ENCODE data around the gene POLR2B. TPM values are rescaled to one million over a fixed set of nuclear protein-coding genes. Genes with fewer than 3 reads are reported as not detected.
A peak's percentile ranks its signal among the peaks of the same experiment; 100 is the strongest.

POLR2B gene
- total and polyA plus RNA-seq, 2 of the 4 experiments (the other 2 are of a cell fraction): 74.0 to 106 TPM

- ChIA-PET POLR2A (ENCODE audit: unreplicated experiment) (no interaction called here), CTCF (interaction anchor here (0.7 to 1.6 kb wide), 9 partner anchors 14 to 125 kb away, joined by 3 to 9 read pairs (median 4); no protein-coding TSS in a partner anchor)
- Histone ChIP-seq H2AFZ (replicated peaks; ENCODE audit: low read length, poor library complexity) (peak overlapping the region; percentile 15), H3K4ac (ENCODE audit: low read depth, low read length) (peak overlapping the region; percentile 30; the same call in 1 of the 2 replicates), H3K4me3 (ENCODE audit: insufficient read depth, low read depth, low read length) (no peak overlapping the region), H4K5ac (ENCODE audit: low read depth, low read length) (no peak overlapping the region), H3K27ac (ENCODE audit: insufficient read depth, low read length) (no peak overlapping the region), H2AK9ac (replicated peaks; ENCODE audit: low read depth, low read length, poor library complexity) (peak overlapping the region; percentile 51), H3K23ac (ENCODE audit: low read depth, low read length) (no peak overlapping the region), H2BK120ac (ENCODE audit: low read depth, low read length) (no peak overlapping the region), H3K36me3 (ENCODE audit: control insufficient read depth, insufficient read depth, low read length) (peaks cover 7% of the 10 kb centered on the region), H2BK20ac (ENCODE audit: low read depth, low read length) (peak overlapping the region; percentile 17; the same call in 1 of the 2 replicates), H3K9me1 (ENCODE audit: insufficient read depth, low read length) (peaks cover 13% of the 10 kb centered on the region; the same call in 1 of the 2 replicates), H3K56ac (ENCODE audit: extremely low read depth, insufficient read depth, low read length) (no peak overlapping the region; the same call in 1 of the 2 replicates), H3K4me2 (ENCODE audit: low read depth, low read length) (no peak overlapping the region), H2BK15ac (ENCODE audit: low read depth, low read length) (no peak overlapping the region), H4K8ac (ENCODE audit: low read depth in 2 of 2, low read length in 2 of 2) (no peak overlapping the region), H3K4me1 (ENCODE audit: control insufficient read depth, insufficient read depth, low read length) (peaks cover 8% of the 10 kb centered on the region), H3K9me3 (ENCODE audit: control insufficient read depth, insufficient read depth, low read length) (no peaks in the 10 kb centered on the region), H3K18ac (ENCODE audit: low read depth, low read length) (no peak overlapping the region), H3K27me3 (ENCODE audit: control insufficient read depth, insufficient read depth, low read length) (no peaks in the 10 kb centered on the region), H2BK5ac (ENCODE audit: low read depth, low read length, poor library complexity, severe bottlenecking) (no peak overlapping the region), H4K20me1 (ENCODE audit: insufficient read depth, low read length) (no peaks in the 10 kb centered on the region), H3K79me1 (ENCODE audit: low read depth in 1 of 2, low read length in 2 of 2) (peaks cover 12 to 51% of the 10 kb centered on the region in 2 experiments; a peak in 3 of 4 replicates), H2AK5ac (ENCODE audit: low read depth, low read length) (no peak overlapping the region), H3K14ac (replicated peaks; ENCODE audit: low read depth, low read length) (no peak overlapping the region), H3K9ac (ENCODE audit: low read depth, low read length) (no peak overlapping the region), H4K91ac (ENCODE audit: insufficient read depth, low read depth, low read length) (peak overlapping the region; percentile 60; the same call in 1 of the 2 replicates)
- WGBS, 2 experiments (ENCODE audit: extremely low coverage in 2 of 2, insufficient read length in 1 of 2): 90% methylated on average over 2 of the region's 15 CpGs; no CpG with 5 or more reads in 1 of the 2 experiments
- intact Hi-C loops (cut with micrococcal nuclease) (loop anchor here (1.0 to 5.0 kb wide), 2 partner anchors 64 to 125 kb away; no protein-coding TSS in a partner anchor), in situ Hi-C loops (cut with MboI; ENCODE audit: low sequenced_read_pairs) (loop anchor here (25.0 kb wide), 1 partner anchor 399 kb away; no protein-coding TSS in a partner anchor), dilution Hi-C loops (cut with HindIII; ENCODE audit: low sequenced_read_pairs, unreplicated experiment) (no loop called here)
- ATAC-seq (ENCODE audit: low read depth) (peak; percentile 73), DNase-seq (peak; percentile 55)
- no TSS peak for BruUV-seq (replicated peaks)
- no peak for TF ChIP-seq USF2 (IDR thresholded peaks at IDR 0.05; ENCODE audit: low read depth, low read length)
- no peak for TF ChIP-seq ELK1 (IDR thresholded peaks at IDR 0.05; ENCODE audit: borderline replicate concordance, low read depth, low read length)
- TF ChIP-seq NFE2L2 (IDR thresholded peaks at IDR 0.05; ENCODE audit: low read depth, low read length): no peak
- peak; percentile 76 for TF ChIP-seq SMC3 (IDR thresholded peaks at IDR 0.05; ENCODE audit: low read depth, low read length)
- TF ChIP-seq RAD21 (IDR thresholded peaks at IDR 0.05; ENCODE audit: low read length): peak; percentile 94
- TF ChIP-seq RFX5 (IDR thresholded peaks at IDR 0.05; ENCODE audit: low read depth, low read length): no peak
- no peak for TF ChIP-seq RCOR1 (IDR thresholded peaks at IDR 0.05; ENCODE audit: insufficient replicate concordance, low read length)
- TF ChIP-seq FOS (IDR thresholded peaks at IDR 0.05; ENCODE audit: low read depth, low read length): no peak
- no peak for TF ChIP-seq MAFK (IDR thresholded peaks at IDR 0.05; ENCODE audit: low read depth, low read length)
- TF ChIP-seq MAZ (IDR thresholded peaks at IDR 0.05; ENCODE audit: borderline replicate concordance, low read depth, low read length): no peak
- TF ChIP-seq CEBPB (IDR thresholded peaks at IDR 0.05; ENCODE audit: low read depth, low read length): no peak
- no peak for TF ChIP-seq MXI1 (IDR thresholded peaks at IDR 0.05; ENCODE audit: borderline replicate concordance, low read depth, low read length)
- no peak for TF ChIP-seq BHLHE40 (IDR thresholded peaks at IDR 0.05; ENCODE audit: low read depth, low read length)
- peak; percentile 86 for TF ChIP-seq CTCF (conservative IDR thresholded peaks at IDR 0.05; ENCODE audit: low read depth, low read length)
- TF ChIP-seq POLR2A (IDR thresholded peaks at IDR 0.05; ENCODE audit: low read depth, low read length): peak; percentile 22; the same call in 1 of the 2 replicates
These were observed 59.4 kb downstream of the POLR2B start for GRCh38 chr4:57037982-57038604.

All from IMR-90 (cell line).